Left renal cortex interstitium (tissue), 4 donors: ENCODE measurements around the gene INO80E. TPM values are rescaled to one million over a fixed set of nuclear protein-coding genes. Genes with fewer than 3 reads are reported as not detected.
A peak's percentile ranks its signal among the peaks of the same experiment; 100 is the strongest.
"Not testable (repeated sequence)": the region's sequence is repeated elsewhere in the genome, so short reads cannot be mapped to it uniquely, and the experiment has no call there.

Source experiments
- DNase-seq, 4 donors: peaks; one replicate each; pipeline ENCODE4 v3.0.0-alpha.2; 2013; ENCODE audit warnings: low read depth in 4 of 4, low spot score in 2 of 4, missing footprints in 1 of 4
- polyA plus RNA-seq, 4 donors: library from polyadenylated mRNA; unstranded; fragments of 120-200 nt; gene quantifications; one replicate each; pipeline ENCODE4 v1.2.1, GENCODE V29; 2013; ENCODE audit not compliant: insufficient read length in 4 of 4

The INO80E gene
- polyA plus RNA-seq, 4 donors = 36.3 to 70.3 (median 55.2) TPM

GRCh38 chr16:30030011-30030685, 34.1 kb downstream of the INO80E start:
- no peak for DNase-seq

GRCh38 chr16:30030841-30031413, 34.9 kb downstream of the INO80E start, which contains the start of gene TLCD3B:
Gene TLCD3B, minus strand, starts transcription at chr16:30031271. Its CDS starts 744 bp downstream, at chr16:30030527.
- DNase-seq = no peak

GRCh38 chr16:30031477-30031918, 35.5 kb downstream of the INO80E start:
- no peak for DNase-seq

- no peak for DNase-seq
These were observed 36.2 kb downstream of the INO80E start for GRCh38 chr16:30032083-30032819.

- DNase-seq = no peak
These were observed 37.2 kb downstream of the INO80E start for GRCh38 chr16:30033270-30033669.

DNA sequence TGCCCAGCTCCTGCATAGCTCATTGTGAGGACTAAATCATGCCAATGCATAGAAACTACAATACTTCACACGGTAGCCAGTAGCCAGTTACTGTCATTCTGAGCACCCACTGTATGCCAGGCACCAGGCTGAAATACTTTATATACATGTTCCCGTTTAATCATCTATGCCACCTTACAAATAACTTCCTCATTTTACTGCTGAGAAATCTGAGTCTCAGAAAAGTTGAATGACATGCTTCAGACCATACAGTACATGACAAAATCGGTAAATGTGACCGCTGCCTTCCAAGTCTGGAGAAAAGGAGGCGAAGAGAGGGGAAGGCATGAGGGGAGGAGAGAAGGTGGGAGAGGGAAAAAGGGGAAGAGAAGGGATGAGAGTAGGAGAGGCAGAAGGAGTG, 44.2 kb downstream of the INO80E start:
- DNase-seq = no peak

DNA sequence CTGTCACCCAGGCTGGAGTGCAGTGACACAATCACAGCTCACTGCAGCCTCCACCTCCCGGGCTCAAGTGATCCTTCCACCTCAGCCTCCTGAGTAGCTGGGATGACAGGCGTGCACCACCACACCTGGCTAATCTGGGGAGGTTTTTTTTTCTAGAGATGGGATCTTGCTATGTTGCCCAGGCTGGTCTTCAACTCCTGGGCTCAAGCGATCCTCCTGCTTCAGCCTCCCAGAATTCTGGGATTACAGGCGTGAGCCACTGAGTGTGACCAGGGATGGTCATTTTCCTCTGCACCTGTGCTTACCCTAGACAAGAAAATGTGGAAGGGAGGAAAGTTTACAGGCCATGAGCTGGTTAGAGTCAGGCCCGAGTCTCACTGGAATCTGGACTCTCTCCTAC, 44.6 kb downstream of the INO80E start:
- not testable (repeated sequence) for DNase-seq

DNA sequence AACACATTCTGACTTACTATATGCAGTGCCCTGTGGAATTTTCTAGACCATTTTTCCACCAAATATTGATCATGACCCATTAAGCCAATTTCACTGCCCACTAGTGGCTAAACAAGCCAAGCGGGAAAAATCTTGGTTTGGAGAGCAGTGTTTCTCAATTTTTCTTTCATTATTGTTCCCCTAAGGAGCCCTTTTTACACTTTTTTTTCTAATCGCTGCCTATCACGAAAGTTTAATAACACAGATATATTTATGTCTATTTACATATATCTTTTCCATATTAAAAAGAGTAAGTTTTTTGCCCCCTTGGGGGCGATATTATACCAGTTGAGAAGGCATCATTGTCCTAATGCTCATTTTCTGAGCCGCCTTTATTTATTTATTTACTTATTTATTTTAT, 45.8 kb downstream of the INO80E start:
- no peak for DNase-seq

GRCh38 chr16:30046178-30046577, 50.1 kb downstream of the INO80E start:
- DNase-seq = no peak

DNA sequence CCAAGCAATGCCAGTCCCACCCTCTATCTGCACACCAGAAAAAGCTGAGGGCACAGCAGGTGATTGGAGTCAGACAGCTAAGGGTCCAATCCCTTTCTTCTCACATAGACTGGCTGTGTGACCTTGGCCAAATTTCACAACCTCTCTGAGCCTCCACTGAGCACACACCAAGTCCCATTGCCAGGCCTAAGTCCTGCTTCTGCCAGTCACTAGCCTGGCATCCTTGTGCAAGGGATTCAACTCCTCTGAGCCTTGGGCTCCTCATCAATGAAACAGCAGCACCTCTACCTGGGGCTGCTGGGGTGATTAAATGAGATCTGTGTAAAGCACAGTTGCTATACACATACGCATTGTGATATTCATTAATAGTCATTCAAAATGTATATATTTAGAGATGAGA, 50.5 kb downstream of the INO80E start:
- no peak for DNase-seq

DNA sequence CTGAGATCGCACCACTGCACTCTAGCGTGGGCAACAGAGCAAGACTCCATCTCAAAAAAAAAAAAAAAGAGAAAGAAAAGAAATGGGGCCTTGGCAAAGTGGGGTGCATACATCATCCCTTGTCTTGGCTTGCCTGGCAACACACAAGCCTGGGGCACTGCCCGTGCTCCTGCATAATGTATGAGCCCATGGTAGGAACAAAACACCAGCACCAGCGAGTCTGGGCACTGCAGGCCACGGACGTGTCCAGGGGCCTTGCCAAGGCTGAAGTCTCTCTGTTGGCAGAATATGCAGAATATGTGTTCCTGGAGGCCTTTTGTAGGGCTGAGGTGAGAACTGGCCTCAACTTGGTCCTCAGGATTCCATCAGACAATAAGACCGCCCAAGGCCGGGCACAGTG, 53.8 kb downstream of the INO80E start:
- no peak for DNase-seq

DNA sequence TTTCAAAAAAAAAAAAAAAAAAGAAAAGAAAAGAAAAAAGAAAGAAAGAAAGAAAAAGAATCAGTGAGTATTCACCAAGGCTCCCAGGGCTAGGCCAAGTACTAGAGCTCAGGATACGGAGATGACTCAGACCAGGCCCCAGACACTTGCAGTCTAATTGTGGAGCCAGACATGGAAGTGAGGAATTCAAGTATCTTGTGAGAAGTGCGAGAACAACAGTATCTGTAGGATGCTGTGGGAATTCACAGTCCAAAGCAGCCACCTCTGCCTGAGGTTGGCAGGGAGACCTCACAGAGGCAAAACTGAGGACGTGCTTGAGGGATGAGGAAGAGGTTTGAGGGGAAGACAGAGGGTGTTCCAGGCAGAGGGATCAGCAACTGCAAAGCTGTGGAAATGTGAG, 55.5 kb downstream of the INO80E start:
- DNase-seq = no peak

DNA sequence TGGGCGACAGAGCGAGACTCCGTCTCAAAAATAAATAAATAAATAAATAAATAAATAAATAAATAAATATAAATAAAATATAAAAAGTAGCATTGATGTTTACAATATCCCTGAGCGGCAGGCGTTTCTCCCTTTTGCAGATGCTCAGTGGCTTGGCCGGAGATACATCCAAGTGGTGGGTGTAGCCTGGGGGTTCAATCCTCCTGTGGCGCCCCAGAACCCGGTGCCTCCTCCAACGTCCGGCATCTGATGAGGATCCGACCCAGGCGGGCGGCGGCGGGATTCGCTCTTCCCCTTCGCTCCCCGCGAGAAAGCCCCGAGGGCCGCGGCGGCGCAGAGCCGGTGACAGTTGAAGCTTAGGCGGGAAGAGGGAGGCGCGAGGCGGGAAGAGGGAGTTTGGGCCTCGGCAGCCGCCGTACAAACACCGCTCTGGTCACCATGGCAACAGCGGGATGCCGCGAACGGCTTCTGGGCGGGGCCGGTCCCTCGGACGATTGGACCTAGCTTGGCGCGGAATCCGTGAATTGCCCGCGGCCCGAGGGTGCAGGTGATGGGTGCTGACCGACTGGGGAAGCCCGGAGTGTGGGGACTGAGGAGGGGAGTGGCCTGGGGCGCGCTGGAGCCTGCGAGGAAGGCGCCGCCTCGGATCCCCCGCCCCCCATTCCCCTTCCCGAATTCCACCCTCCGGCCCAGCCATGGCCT, 56.8 kb downstream of the INO80E start:
- DNase-seq = peak in 2 of 4 donors; percentile 80 to 86

GRCh38 chr16:30053376-30054015, 57.5 kb downstream of the INO80E start:
- DNase-seq = no peak

GRCh38 chr16:30054451-30054850, 58.4 kb downstream of the INO80E start:
- no peak for DNase-seq

DNA sequence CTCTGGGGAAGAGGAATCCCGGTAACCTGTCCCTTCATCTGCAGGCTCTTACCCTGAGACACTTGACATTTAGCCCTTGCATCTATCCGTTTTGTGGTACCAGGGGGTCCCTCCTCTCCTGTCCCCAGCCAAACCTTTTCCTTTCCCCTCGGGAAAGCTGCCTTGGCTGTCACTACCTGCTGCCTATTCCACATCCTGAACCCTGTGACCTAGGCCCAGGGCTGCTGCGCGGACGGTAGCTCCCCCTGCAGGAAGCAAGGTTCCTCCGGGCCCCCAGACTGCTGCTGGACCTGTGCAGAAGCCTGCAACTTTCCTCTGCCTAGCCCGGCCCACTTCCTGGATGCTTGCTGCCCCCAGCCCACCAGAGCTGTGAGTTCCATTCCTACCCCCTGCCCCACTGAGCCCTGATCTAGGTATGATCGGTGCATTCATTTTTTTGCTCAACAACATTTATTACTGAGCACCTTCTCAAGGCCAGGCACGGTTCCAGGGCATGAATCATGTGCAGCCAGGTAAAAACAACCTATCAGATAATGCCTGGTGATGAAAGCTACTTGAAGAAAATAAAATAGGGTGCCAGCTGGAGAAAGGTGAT, 59.0 kb downstream of the INO80E start:
- no peak for DNase-seq
